ENCODE measurements around the gene JPH3.

GRCh38 chr16:87701078-87701460, 98.8 kb downstream of the JPH3 start:
- no peak for TF ChIP-seq CTCF (IDR thresholded peaks at IDR 0.05 in 8 of 11, conservative IDR thresholded peaks at IDR 0.05 in 3 of 11)
- no peak for TF ChIP-seq POLR2A (IDR thresholded peaks at IDR 0.05)
- peak in 1 of 3 donors; percentile 56 for TF ChIP-seq POLR2AphosphoS5 (IDR thresholded peaks at IDR 0.05)
